Spleen (tissue), 11 donors: Measurements from ENCODE around the gene UPK1B. TPM values are rescaled to one million over a fixed set of nuclear protein-coding genes. Genes with fewer than 3 reads are reported as not detected.
A peak's percentile ranks its signal among the peaks of the same experiment; 100 is the strongest.

Source experiments
- DNase-seq: peaks from one replicate; pipeline ENCODE4 v3.0.0-alpha.2; 2020
- H3K27ac ChIP-seq, 8 donors: fragments of 200-600 bp; sonication (generic) in 7 of 8; 1 replicate in 4 of 8; 2 replicates in 4 of 8; pipeline versions ENCODE4 v1.5.0 to v1.8.0; 2016 to 2021; ENCODE audit warnings: inconsistent platforms in 4 of 8, mild to moderate bottlenecking in 4 of 8, moderate library complexity in 1 of 8
- H3K27me3 ChIP-seq, 7 donors: fragments of 200-600 bp; sonication (generic) in 6 of 7; replicated peaks in 1 of 7; 1 replicate in 4 of 7; 2 replicates in 3 of 7; pipeline versions ENCODE4 v1.5.0 to v1.8.0; 2016 to 2021; ENCODE audit warnings: inconsistent platforms in 3 of 7, mild to moderate bottlenecking in 1 of 7
- H3K36me3 ChIP-seq, 6 donors: fragments of 200-600 bp; sonication (generic) in 5 of 6; 1 replicate in 4 of 6; 2 replicates in 2 of 6; pipeline versions ENCODE4 v1.5.0 to v1.8.0; 2016 to 2021; ENCODE audit warnings: inconsistent platforms in 2 of 6
- H3K4me1 ChIP-seq, 6 donors: fragments of 200-600 bp; sonication (generic) in 5 of 6; 1 replicate in 3 of 6; 2 replicates in 3 of 6; pipeline versions ENCODE4 v1.5.0 to v1.8.0; 2016 to 2021; ENCODE audit warnings: inconsistent platforms in 3 of 6
- H3K4me3 ChIP-seq, 8 donors: fragments of 200-600 bp; sonication (generic) in 7 of 8; 1 replicate in 4 of 8; 2 replicates in 4 of 8; pipeline versions ENCODE4 v1.5.0 to v1.8.0; 2016 to 2021; ENCODE audit warnings: inconsistent platforms in 4 of 8, mild to moderate bottlenecking in 4 of 8, moderate library complexity in 2 of 8
- H3K9me3 ChIP-seq, 8 donors: fragments of 200-600 bp; sonication (generic) in 7 of 8; 1 replicate in 4 of 8; 2 replicates in 4 of 8; pipeline versions ENCODE4 v1.5.0 to v1.8.0; 2016 to 2021; ENCODE audit warnings: inconsistent platforms in 4 of 8
- POLR2A ChIP-seq, 3 donors: fragments of 450-650 bp; IDR thresholded peaks; one replicate each; pipeline ENCODE4 v1.5.1; 2017; ENCODE audit warnings: antibody characterized with exemption in 3 of 3, mild to moderate bottlenecking in 1 of 3
- POLR2AphosphoS5 ChIP-seq, 3 donors: sonication (generic); formaldehyde crosslinking; IDR thresholded peaks; one replicate each; pipeline ENCODE4 v1.5.1; 2017; ENCODE audit warnings: antibody characterized with exemption in 3 of 3
- WGBS, 5 donors: extraction: QIAGEN DNeasy Blood & Tissue Kit in 3 of 5; methylation state at CpG; one replicate each; pipeline versions ENCODE4 v1.1.5 to v1.1.7; 2013 to 2018; 5-methylcytosine and 5-hydroxymethylcytosine counted together
- intact Hi-C: fragments of 100-400 bp; cut with DNase I; formaldehyde crosslinking; loops from one replicate; pipeline ENCODE4 v1.15.0; 2023; ENCODE audit warnings: low total_unique reads
- polyA plus RNA-seq, 3 donors: library from polyadenylated mRNA; stranded (reverse); fragments of 200-250 nt; gene quantifications; one replicate each; pipeline ENCODE4 v1.2.1, GENCODE V29; 2013
- total RNA-seq, 7 donors: library from RNA; depleted of rRNA in 3 of 7; stranded (reverse); fragments of >200 nt in 3 of 7; fragmentation: NEBNext Ultra II Directional in 4 of 7; extraction: Animal tissue kit (Norgen Biotek cat#: 25700) in 4 of 7; gene quantifications; one replicate each; pipeline versions ENCODE4 v1.1.0 to v1.2.1, GENCODE V29; 2016 to 2021
- TF ChIP-seq, protein P1 (sequence below), 11 experiments: fragments of 200-600 bp in 7 of 11; fragments of 450-650 bp in 4 of 11; sonication (generic) in 4 of 11; IDR thresholded peaks in 8 of 11; conservative IDR thresholded peaks in 3 of 11; 1 replicate in 7 of 11; 2 replicates in 4 of 11; pipeline versions ENCODE4 v1.4.0 to v1.8.0; 2016 to 2021; ENCODE audit warnings: antibody characterized with exemption in 11 of 11, inconsistent platforms in 4 of 11, mild to moderate bottlenecking in 1 of 11
- donor health status: healthy with polysubstance abuse.
- donor health status: DM: no; HTN: no; CAD: no; lungs with moderate emphysema.
- donor health status: DM: no; HTN: no; CAD: no.
- donor health status: Bipolar disorder and iron deficiency.
- donor health status: healthy.
- donor health status: DM: no; HTN: no; CAD: no.
- donor health status: DM: yes; HTN: yes; CAD: no.

UPK1B gene
- total and polyA plus RNA-seq, 10 donors, result not detected

DNA sequence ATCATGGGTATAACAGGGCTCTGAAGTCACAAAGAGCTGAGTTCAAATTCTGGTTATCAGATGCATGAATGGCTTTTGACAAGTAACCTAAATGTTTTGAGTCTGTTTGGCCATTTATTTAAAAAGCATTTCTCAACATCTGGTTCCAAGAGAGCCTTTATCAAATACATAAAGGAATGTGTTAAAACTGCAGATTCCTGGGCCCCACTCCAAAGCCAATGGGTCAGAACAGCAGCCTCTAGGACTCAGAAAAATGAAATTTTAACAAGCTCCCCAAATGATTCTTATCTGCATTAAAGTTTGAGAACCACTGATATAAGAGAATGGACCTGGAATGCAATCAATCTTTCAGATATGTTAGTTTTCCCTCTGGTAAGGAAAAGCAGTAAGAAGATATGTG is 63.9 kb downstream of the UPK1B start:
- Histone ChIP-seq H3K36me3 (peaks cover 0 to 47% (median 20%) of the 10 kb centered on the region in 6 donors), H3K4me1 (peaks cover 23 to 66% (median 44%) of the 10 kb centered on the region in 6 donors), H3K27me3 (no peaks in the 10 kb centered on the region), H3K27ac (peak overlapping the region in 5 of 8 donors; percentile 14 to 96 (median 75)), H3K9me3 (no peaks in the 10 kb centered on the region), H3K4me3 (peak overlapping the region in 1 of 8 donors; percentile 14)
- TF ChIP-seq, protein P1, sequence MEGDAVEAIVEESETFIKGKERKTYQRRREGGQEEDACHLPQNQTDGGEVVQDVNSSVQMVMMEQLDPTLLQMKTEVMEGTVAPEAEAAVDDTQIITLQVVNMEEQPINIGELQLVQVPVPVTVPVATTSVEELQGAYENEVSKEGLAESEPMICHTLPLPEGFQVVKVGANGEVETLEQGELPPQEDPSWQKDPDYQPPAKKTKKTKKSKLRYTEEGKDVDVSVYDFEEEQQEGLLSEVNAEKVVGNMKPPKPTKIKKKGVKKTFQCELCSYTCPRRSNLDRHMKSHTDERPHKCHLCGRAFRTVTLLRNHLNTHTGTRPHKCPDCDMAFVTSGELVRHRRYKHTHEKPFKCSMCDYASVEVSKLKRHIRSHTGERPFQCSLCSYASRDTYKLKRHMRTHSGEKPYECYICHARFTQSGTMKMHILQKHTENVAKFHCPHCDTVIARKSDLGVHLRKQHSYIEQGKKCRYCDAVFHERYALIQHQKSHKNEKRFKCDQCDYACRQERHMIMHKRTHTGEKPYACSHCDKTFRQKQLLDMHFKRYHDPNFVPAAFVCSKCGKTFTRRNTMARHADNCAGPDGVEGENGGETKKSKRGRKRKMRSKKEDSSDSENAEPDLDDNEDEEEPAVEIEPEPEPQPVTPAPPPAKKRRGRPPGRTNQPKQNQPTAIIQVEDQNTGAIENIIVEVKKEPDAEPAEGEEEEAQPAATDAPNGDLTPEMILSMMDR (IDR thresholded peaks at IDR 0.05 in 8 of 11, conservative IDR thresholded peaks at IDR 0.05 in 3 of 11), result no peak
- TF ChIP-seq POLR2A (IDR thresholded peaks at IDR 0.05) (no peak), POLR2AphosphoS5 (IDR thresholded peaks at IDR 0.05) (no peak)
- intact Hi-C loops, result no loop called here
- no peak for DNase-seq

DNA sequence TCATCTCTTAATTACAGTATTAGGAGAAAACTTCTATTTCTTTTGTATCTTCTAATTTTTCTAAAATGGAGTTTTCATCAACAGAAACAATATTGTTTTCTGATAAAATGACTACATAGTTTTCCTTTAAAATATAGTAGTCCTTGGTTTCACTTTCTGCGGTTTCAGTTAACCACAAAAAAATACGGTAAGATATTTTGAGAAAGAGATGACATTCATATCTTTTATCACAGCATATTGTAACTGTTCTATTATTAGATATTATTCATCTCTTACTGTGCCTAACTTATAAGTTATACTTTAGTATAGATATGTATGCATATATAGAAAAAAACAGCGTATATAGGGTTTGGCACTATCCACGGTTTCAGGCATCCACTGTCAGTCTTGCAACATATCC is 65.0 kb downstream of the UPK1B start:
- no peaks in the 10 kb centered on the region for H3K9me3 ChIP-seq
- intact Hi-C loops, result no loop called here
- H3K27me3 ChIP-seq, result no peaks in the 10 kb centered on the region
- peaks cover 0 to 37% (median 16%) of the 10 kb centered on the region in 6 donors for H3K36me3 ChIP-seq
- H3K4me3 ChIP-seq, result peak overlapping the region in 2 of 8 donors; percentile 68 to 89
- H3K27ac ChIP-seq, result peak overlapping the region in 5 of 8 donors; percentile 92 to 96 (median 95)
- H3K4me1 ChIP-seq, result peaks cover 23 to 66% (median 44%) of the 10 kb centered on the region in 6 donors
- TF ChIP-seq POLR2AphosphoS5 (IDR thresholded peaks at IDR 0.05), result no peak
- TF ChIP-seq, protein P1 (IDR thresholded peaks at IDR 0.05 in 8 of 11, conservative IDR thresholded peaks at IDR 0.05 in 3 of 11), result no peak
- TF ChIP-seq POLR2A (IDR thresholded peaks at IDR 0.05), result no peak
- 31 to 49% (median 46%) methylated on average over 4 of the region's 4 CpGs for WGBS, 5 donors
- no peak for DNase-seq

GRCh38 chr3:119239206-119239820 is 65.9 kb downstream of the UPK1B start:
- peak overlapping the region in 7 of 8 donors; percentile 31 to 96 (median 94) for H3K27ac ChIP-seq
- no peak for DNase-seq
- H3K9me3 ChIP-seq, result no peaks in the 10 kb centered on the region
- TF ChIP-seq, protein P1 (IDR thresholded peaks at IDR 0.05 in 8 of 11, conservative IDR thresholded peaks at IDR 0.05 in 3 of 11), result no peak
- no peak for TF ChIP-seq POLR2A (IDR thresholded peaks at IDR 0.05)
- TF ChIP-seq POLR2AphosphoS5 (IDR thresholded peaks at IDR 0.05), result no peak
- intact Hi-C loops, result no loop called here
- peaks cover 23 to 66% (median 44%) of the 10 kb centered on the region in 6 donors for H3K4me1 ChIP-seq
- H3K4me3 ChIP-seq, result peak overlapping the region in 7 of 8 donors; percentile 68 to 89 (median 72)
- H3K36me3 ChIP-seq, result peaks cover 0 to 27% (median 11%) of the 10 kb centered on the region in 6 donors
- WGBS, 5 donors, result 35 to 50% (median 42%) methylated on average over 5 of the region's 5 CpGs
- no peaks in the 10 kb centered on the region for H3K27me3 ChIP-seq

DNA sequence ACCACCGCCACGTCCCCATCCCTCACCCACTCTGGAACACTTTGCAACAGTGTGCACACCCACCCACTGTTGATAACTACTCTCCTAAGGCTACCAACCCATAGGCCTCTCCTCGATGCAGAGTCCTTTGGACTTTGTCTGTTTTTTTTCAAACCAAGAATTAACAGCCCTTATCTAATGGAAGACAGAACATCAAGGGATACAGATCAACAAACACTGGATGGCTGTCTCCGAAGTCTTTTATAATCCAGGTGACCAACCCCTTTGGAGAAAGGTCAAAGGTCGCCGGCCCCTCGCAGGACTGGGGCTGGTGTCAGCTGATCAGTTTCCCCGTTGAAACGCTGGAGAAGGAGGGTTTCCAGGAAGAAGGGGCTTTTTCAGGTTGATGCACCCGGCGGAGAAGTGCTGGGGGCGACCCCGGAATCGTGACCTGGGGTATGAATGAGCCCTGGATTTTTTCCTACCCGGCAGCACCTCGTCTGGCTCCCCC is 66.7 kb downstream of the UPK1B start:
- intact Hi-C loops, result loop anchor here (5.0 kb wide), 1 partner anchor 358 kb away; no protein-coding TSS in a partner anchor
- Histone ChIP-seq H3K4me3 (peak overlapping the region; percentile 68 to 89 (median 73)), H3K9me3 (no peaks in the 10 kb centered on the region), H3K27ac (peak overlapping the region; percentile 92 to 96 (median 94)), H3K36me3 (peaks cover 0 to 19% (median 4%) of the 10 kb centered on the region in 6 donors), H3K27me3 (no peaks in the 10 kb centered on the region), H3K4me1 (peaks cover 23 to 61% (median 44%) of the 10 kb centered on the region in 6 donors)
- no peak for TF ChIP-seq POLR2AphosphoS5 (IDR thresholded peaks at IDR 0.05)
- TF ChIP-seq, protein P1 (IDR thresholded peaks at IDR 0.05 in 8 of 11, conservative IDR thresholded peaks at IDR 0.05 in 3 of 11), result peak in 1 of 11 experiments; percentile 8
- WGBS, 5 donors, result 2 to 4% (median 3%) methylated on average over 14 to 16 of the region's 16 CpGs
- DNase-seq, result no peak
